Ecto neural progenitor cell (in vitro differentiated cells): ENCODE measurements around the gene NRROS.

Source experiments
- DNase-seq: peaks from one replicate; pipeline ENCODE4 v3.0.0-alpha.2; 2018; ENCODE audit warnings: low spot score

Gene NRROS

GRCh38 chr3:196686436-196686835 lies 46.9 kb downstream of the NRROS start:
- no peak for DNase-seq

- no peak for DNase-seq
Observed at GRCh38 chr3:196688349-196688748, 48.9 kb downstream of the NRROS start.

- no peak for DNase-seq
Observed at GRCh38 chr3:196689941-196690660, 50.6 kb downstream of the NRROS start.

GRCh38 chr3:196691386-196691785 lies 51.9 kb downstream of the NRROS start:
- DNase-seq = no peak

- no peak for DNase-seq
Observed at GRCh38 chr3:196694202-196694638, 54.7 kb downstream of the NRROS start.

- no peak for DNase-seq
Observed at GRCh38 chr3:196694941-196695848, 55.7 kb downstream of the NRROS start.

- no peak for DNase-seq
Observed at GRCh38 chr3:196695849-196696226, 56.3 kb downstream of the NRROS start.

GRCh38 chr3:196697270-196697669 lies 57.8 kb downstream of the NRROS start:
- no peak for DNase-seq

- DNase-seq = no peak
Observed at GRCh38 chr3:196699749-196700148, 60.3 kb downstream of the NRROS start.

- no peak for DNase-seq
Observed at GRCh38 chr3:196700801-196701200, 61.3 kb downstream of the NRROS start.

- no peak for DNase-seq
Observed at GRCh38 chr3:196706327-196706726, 66.8 kb downstream of the NRROS start.

GRCh38 chr3:196706731-196707130 lies 67.2 kb downstream of the NRROS start:
- no peak for DNase-seq

GRCh38 chr3:196707566-196707965 lies 68.1 kb downstream of the NRROS start:
- DNase-seq = no peak

GRCh38 chr3:196708467-196708866 lies 69.0 kb downstream of the NRROS start:
- DNase-seq = no peak
